HEK293 (cell line): ENCODE results near the gene PPP1R18.

Experiments used
- CTCF ChIA-PET: fragments of 350-600 bp; formaldehyde crosslinking; extraction: SDS; loops from one replicate; lab custom pipeline; 2021; ENCODE audit warnings: antibody characterized with exemption; lab: Yijun Ruan, JAX
- POLR2A ChIA-PET: fragments of 300-600 bp; formaldehyde crosslinking; extraction: SDS; loops from one replicate; lab custom pipeline; 2020; ENCODE audit warnings: antibody characterized with exemption, inconsistent platforms; lab: Yijun Ruan, JAX
- H3K27ac ChIP-seq: fragments of 200-500 bp; sonication (Bioruptor generic); 2 replicates; pipeline ENCODE4 v1.5.1; 2014; ENCODE audit warnings: low read depth, low read length, control low read depth, inconsistent platforms; ENCODE audit errors: extremely low read depth
- H3K36me3 ChIP-seq, 2 experiments: fragments of 200-500 bp in 1 of 2; sonication (Bioruptor generic) in 1 of 2; 1 replicate in 1 of 2; 2 replicates in 1 of 2; pipeline ENCODE4 v1.5.1; 2014 to 2017; ENCODE audit warnings: inconsistent platforms in 2 of 2, low read length in 2 of 2; ENCODE audit not compliant: control insufficient read depth in 2 of 2, insufficient read depth in 1 of 2
- H3K4me1 ChIP-seq: fragments of 200-500 bp; sonication (Bioruptor generic); 2 replicates; pipeline ENCODE4 v1.5.1; 2014; ENCODE audit warnings: mild to moderate bottlenecking, low read length, inconsistent platforms; ENCODE audit not compliant: control insufficient read depth, insufficient read depth
- H3K4me3 ChIP-seq: 2 replicates; pipeline ENCODE4 v1.5.1; 2011; ENCODE audit warnings: low read depth, mild to moderate bottlenecking, control low read depth, low read length, moderate library complexity
- H3K9me3 ChIP-seq: fragments of 200-500 bp; sonication (Bioruptor generic); 2 replicates; pipeline ENCODE4 v1.5.1; 2014; ENCODE audit warnings: low read depth, low read length, inconsistent platforms; ENCODE audit not compliant: control insufficient read depth, insufficient read depth
- BCL11A ChIP-seq: fragments of 450-650 bp; formaldehyde crosslinking; IDR thresholded peaks from 2 replicates; pipeline ENCODE4 v1.5.1; 2016; ENCODE audit warnings: low read depth, missing biosample characterization, missing genetic modification characterization
- GFI1B ChIP-seq: fragments of 450-650 bp; formaldehyde crosslinking; IDR thresholded peaks from 2 replicates; pipeline ENCODE4 v1.5.1; 2016; ENCODE audit warnings: missing biosample characterization, missing genetic modification characterization
- PRDM1 ChIP-seq: fragments of 450-650 bp; formaldehyde crosslinking; IDR thresholded peaks from 2 replicates; pipeline ENCODE4; 2016; ENCODE audit warnings: missing biosample characterization, missing genetic modification characterization
- PRDM2 ChIP-seq: fragments of 450-650 bp; formaldehyde crosslinking; IDR thresholded peaks from 2 replicates; pipeline ENCODE4 v1.5.1; 2016; ENCODE audit warnings: missing biosample characterization, missing genetic modification characterization, borderline replicate concordance
- SCRT2 ChIP-seq: fragments of 450-650 bp; formaldehyde crosslinking; IDR thresholded peaks from 2 replicates; pipeline ENCODE4 v1.5.1; 2016; ENCODE audit warnings: missing biosample characterization, missing genetic modification characterization
- ZFHX2 ChIP-seq: fragments of 450-650 bp; formaldehyde crosslinking; conservative IDR thresholded peaks from 2 replicates; pipeline ENCODE4 v1.5.1; 2016; ENCODE audit warnings: missing biosample characterization, missing genetic modification characterization
- ZNF146 ChIP-seq: fragments of 450-650 bp; formaldehyde crosslinking; IDR thresholded peaks from 2 replicates; pipeline ENCODE4 v1.5.1; 2016; ENCODE audit warnings: missing biosample characterization, missing genetic modification characterization
- ZNF280D ChIP-seq: fragments of 450-650 bp; formaldehyde crosslinking; IDR thresholded peaks from 2 replicates; pipeline ENCODE4 v1.5.1; 2016; ENCODE audit warnings: missing biosample characterization, missing genetic modification characterization
- ZNF423 ChIP-seq: fragments of 450-650 bp; formaldehyde crosslinking; IDR thresholded peaks from 2 replicates; pipeline ENCODE4 v1.5.1; 2016; ENCODE audit warnings: missing biosample characterization, missing genetic modification characterization
- ZNF558 ChIP-seq: fragments of 450-650 bp; formaldehyde crosslinking; IDR thresholded peaks from 2 replicates; pipeline ENCODE4 v1.5.1; 2016; ENCODE audit warnings: missing biosample characterization, missing genetic modification characterization
- ZNF561 ChIP-seq: fragments of 450-650 bp; IDR thresholded peaks from 2 replicates; pipeline ENCODE4 v1.5.1; 2018; ENCODE audit warnings: missing biosample characterization, missing genetic modification characterization, borderline replicate concordance
- ZNF600 ChIP-seq: fragments of 450-650 bp; formaldehyde crosslinking; IDR thresholded peaks from 2 replicates; pipeline ENCODE4 v1.5.1; 2016; ENCODE audit warnings: missing biosample characterization, missing genetic modification characterization
- ZNF654 ChIP-seq: fragments of 450-650 bp; formaldehyde crosslinking; IDR thresholded peaks from 2 replicates; pipeline ENCODE4 v1.5.1; 2016; ENCODE audit warnings: low read depth, missing biosample characterization, missing genetic modification characterization

Gene PPP1R18

GRCh38 chr6:30712441-30712945 lies 26.0 kb upstream of the PPP1R18 start:
- ChIA-PET CTCF (interaction anchor here (0.5 to 5.0 kb wide), 11 partner anchors 8 to 374 kb away, joined by 3 to 32 read pairs (median 4); partner anchors contain the start of gene DHX16), POLR2A (interaction anchor here (0.5 to 1.4 kb wide), 5 partner anchors 9 to 30 kb away, joined by 3 to 5 read pairs (median 4); partner anchors contain the start of gene NRM)
- peaks cover 8% of the 10 kb centered on the region for H3K4me1 ChIP-seq
- peaks cover 52 to 80% of the 10 kb centered on the region in 2 experiments for H3K36me3 ChIP-seq
- no peak for TF ChIP-seq ZNF561 (tag by site-specific recombination)
- TF ChIP-seq BCL11A (tag by site-specific recombination), result no peak
- no peak for TF ChIP-seq GFI1B (tag by site-specific recombination)
- H3K27ac ChIP-seq, result no peak overlapping the region
- H3K4me3 ChIP-seq, result no peak overlapping the region
- no peaks in the 10 kb centered on the region for H3K9me3 ChIP-seq

GRCh38 chr6:30711758-30712380 lies 25.4 kb upstream of the PPP1R18 start:
- peaks cover 13% of the 10 kb centered on the region for H3K4me1 ChIP-seq
- peak; percentile 68 for TF ChIP-seq SCRT2 (tag by site-specific recombination)
- no peak for TF ChIP-seq ZNF654 (tag by site-specific recombination)
- TF ChIP-seq, all 188 proteins: peak for 1
- ChIA-PET CTCF (interaction anchor here (0.5 to 5.0 kb wide), 9 partner anchors 10 to 374 kb away, joined by 3 to 32 read pairs (median 5); no protein-coding TSS in a partner anchor), POLR2A (interaction anchor here (0.5 to 1.4 kb wide), 6 partner anchors 9 to 103 kb away, joined by 3 to 5 read pairs (median 4); partner anchors contain the start of gene NRM)
- H3K36me3 ChIP-seq, result peaks cover 54 to 86% of the 10 kb centered on the region in 2 experiments
- H3K9me3 ChIP-seq, result no peaks in the 10 kb centered on the region
- H3K27ac ChIP-seq, result no peak overlapping the region
- no peak overlapping the region for H3K4me3 ChIP-seq

- no peak for TF ChIP-seq ZFHX2 (tag by site-specific recombination)
- TF ChIP-seq ZNF280D (tag by site-specific recombination), result peak; percentile 21; the same call in 1 of the 2 replicates
- TF ChIP-seq ZNF146 (tag by site-specific recombination), result peak; percentile 96
- no peak for TF ChIP-seq ZNF558 (tag by site-specific recombination)
- 0 out of 2 replicates have a peak, but pooled peaks have one; percentile 13 for TF ChIP-seq PRDM1
- H3K27ac ChIP-seq, result no peak overlapping the region
- ChIA-PET POLR2A (interaction anchor here (1.0 to 1.2 kb wide), 2 partner anchors 12 to 19 kb away, joined by 3 to 4 read pairs; partner anchors contain the start of gene NRM), CTCF (interaction anchor here (0.7 to 5.0 kb wide), 6 partner anchors 10 to 177 kb away, joined by 3 to 32 read pairs (median 5); no protein-coding TSS in a partner anchor)
- H3K4me1 ChIP-seq, result peaks cover 17% of the 10 kb centered on the region
- H3K36me3 ChIP-seq, result peaks cover 53 to 92% of the 10 kb centered on the region in 2 experiments
- H3K9me3 ChIP-seq, result no peaks in the 10 kb centered on the region
- H3K4me3 ChIP-seq, result no peak overlapping the region
These were observed 22.8 kb upstream of the PPP1R18 start for GRCh38 chr6:30709101-30709868.

- ChIA-PET CTCF (interaction anchor here (0.6 to 2.7 kb wide), 7 partner anchors 15 to 33 kb away, joined by 3 to 22 read pairs (median 5); no protein-coding TSS in a partner anchor), POLR2A (interaction anchor here (1.0 to 2.9 kb wide), 8 partner anchors 10 to 91 kb away, joined by 4 to 36 read pairs (median 6); partner anchors contain the start of genes IER3, MDC1, NRM and TUBB)
- peak overlapping the region; percentile 91 for H3K27ac ChIP-seq
- peaks cover 17% of the 10 kb centered on the region for H3K4me1 ChIP-seq
- no peak overlapping the region for H3K4me3 ChIP-seq
- H3K9me3 ChIP-seq, result no peaks in the 10 kb centered on the region
- peaks cover 55 to 92% of the 10 kb centered on the region in 2 experiments for H3K36me3 ChIP-seq
- peak; percentile 57 for TF ChIP-seq PRDM1
- peak; percentile 66; the same call in 1 of the 2 replicates for TF ChIP-seq ZNF600 (tag by site-specific recombination)
- TF ChIP-seq ZNF558 (tag by site-specific recombination), result peak; percentile 46; the same call in 1 of the 2 replicates
- peak; percentile 65; the same call in 1 of the 2 replicates for TF ChIP-seq ZNF423 (tag by site-specific recombination)
- no peak for TF ChIP-seq PRDM2
These were observed 20.9 kb upstream of the PPP1R18 start for GRCh38 chr6:30707281-30707850.
